ENCODE results near the gene PRAMEF11. TPM values are rescaled to one million over a fixed set of nuclear protein-coding genes. Genes with fewer than 3 reads are reported as not detected.
"Not testable (repeated sequence)": the region's sequence is repeated elsewhere in the genome, so short reads cannot be mapped to it uniquely, and the experiment has no call there.

The PRAMEF11 gene
- total RNA-seq, 2 donors from 2014 or later: not detected

DNA sequence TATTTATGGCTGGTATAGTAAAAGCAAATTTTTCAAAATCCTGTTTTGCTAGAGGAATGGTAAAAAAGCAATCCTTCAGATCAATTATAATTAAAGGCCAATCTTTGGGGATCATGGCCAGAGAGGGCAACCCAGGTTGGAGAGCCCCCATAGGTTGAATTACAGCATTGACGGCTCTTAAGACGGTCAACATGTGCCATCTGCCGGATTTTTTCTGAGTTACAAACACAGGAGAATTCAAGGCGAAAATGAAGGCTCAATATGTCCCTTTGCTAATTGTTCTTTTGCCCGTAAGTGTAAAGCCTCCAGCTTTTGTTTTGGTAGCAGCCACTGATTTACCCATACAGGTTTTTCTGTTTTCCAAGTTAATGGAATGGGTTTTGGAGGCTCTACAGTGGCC, 49.7 kb downstream of the PRAMEF11 start:
- peaks cover 20% of the 10 kb centered on the region for H3K9me3 ChIP-seq
- H3K4me3 ChIP-seq; ATAC-seq (ENCODE audit: insufficient number of reproducible peaks, low FRiP score, low read depth); H3K27me3 ChIP-seq (replicated peaks; ENCODE audit: insufficient read depth); H3K4me1 ChIP-seq (ENCODE audit: control insufficient read depth in 1 of 2, low read depth in 2 of 2); H3K36me3 ChIP-seq; H3K27ac ChIP-seq; DNase-seq (ENCODE audit: low spot score): not testable (repeated sequence)

DNA sequence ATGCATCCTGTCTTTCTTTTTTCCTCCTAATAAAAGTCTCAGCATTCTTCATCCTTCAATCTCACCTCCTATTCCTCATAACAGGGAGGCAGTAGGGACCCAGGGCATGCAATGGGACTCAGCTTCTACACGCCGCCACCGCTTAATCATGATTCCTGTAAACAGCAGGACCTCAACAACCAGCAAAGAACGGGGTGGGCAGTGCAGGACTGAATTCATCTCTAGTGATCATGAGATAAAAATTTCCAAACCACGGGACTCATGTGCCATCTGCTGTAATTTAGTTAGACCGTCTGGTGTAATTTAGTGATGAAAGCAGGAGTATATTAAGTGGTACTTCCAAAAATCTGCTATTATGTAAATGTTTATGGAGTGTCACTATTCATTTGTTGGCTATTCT, 52.3 kb downstream of the PRAMEF11 start:
- DNase-seq (ENCODE audit: low spot score): no peak
- Histone ChIP-seq H3K4me3 (no peak overlapping the region), H3K4me1 (ENCODE audit: control insufficient read depth in 1 of 2, low read depth in 2 of 2) (no peaks in the 10 kb centered on the region), H3K27ac (no peak overlapping the region), H3K27me3 (replicated peaks; ENCODE audit: insufficient read depth) (no peaks in the 10 kb centered on the region), H3K9me3 (peaks cover 2% of the 10 kb centered on the region), H3K36me3 (no peaks in the 10 kb centered on the region)
- ATAC-seq (ENCODE audit: insufficient number of reproducible peaks, low FRiP score, low read depth): no peak
- TF ChIP-seq, protein P1, sequence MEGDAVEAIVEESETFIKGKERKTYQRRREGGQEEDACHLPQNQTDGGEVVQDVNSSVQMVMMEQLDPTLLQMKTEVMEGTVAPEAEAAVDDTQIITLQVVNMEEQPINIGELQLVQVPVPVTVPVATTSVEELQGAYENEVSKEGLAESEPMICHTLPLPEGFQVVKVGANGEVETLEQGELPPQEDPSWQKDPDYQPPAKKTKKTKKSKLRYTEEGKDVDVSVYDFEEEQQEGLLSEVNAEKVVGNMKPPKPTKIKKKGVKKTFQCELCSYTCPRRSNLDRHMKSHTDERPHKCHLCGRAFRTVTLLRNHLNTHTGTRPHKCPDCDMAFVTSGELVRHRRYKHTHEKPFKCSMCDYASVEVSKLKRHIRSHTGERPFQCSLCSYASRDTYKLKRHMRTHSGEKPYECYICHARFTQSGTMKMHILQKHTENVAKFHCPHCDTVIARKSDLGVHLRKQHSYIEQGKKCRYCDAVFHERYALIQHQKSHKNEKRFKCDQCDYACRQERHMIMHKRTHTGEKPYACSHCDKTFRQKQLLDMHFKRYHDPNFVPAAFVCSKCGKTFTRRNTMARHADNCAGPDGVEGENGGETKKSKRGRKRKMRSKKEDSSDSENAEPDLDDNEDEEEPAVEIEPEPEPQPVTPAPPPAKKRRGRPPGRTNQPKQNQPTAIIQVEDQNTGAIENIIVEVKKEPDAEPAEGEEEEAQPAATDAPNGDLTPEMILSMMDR (IDR thresholded peaks at IDR 0.05): no peak

DNA sequence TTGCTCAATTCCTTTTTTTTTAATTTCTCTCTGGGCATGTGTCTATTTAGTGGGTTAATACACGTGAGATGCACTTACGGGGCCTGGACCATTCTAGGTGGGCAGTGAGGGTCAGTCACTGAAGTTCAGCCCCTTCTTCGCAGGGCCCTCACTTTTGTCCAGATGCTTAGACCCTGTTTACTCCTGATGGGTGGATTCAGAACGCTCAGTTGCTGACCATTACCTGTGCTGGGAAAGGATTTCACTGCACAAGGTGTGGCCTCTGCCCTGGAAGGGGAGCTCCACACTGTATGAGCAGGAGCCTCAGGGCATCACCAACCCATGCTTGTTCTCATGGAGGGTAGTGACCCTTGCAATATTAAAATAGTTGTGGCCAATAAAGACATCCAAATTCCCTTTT, 53.1 kb downstream of the PRAMEF11 start:
- Histone ChIP-seq H3K27me3 (replicated peaks; ENCODE audit: insufficient read depth) (no peaks in the 10 kb centered on the region), H3K4me1 (ENCODE audit: control insufficient read depth in 1 of 2, low read depth in 2 of 2) (no peaks in the 10 kb centered on the region), H3K9me3 (no peaks in the 10 kb centered on the region), H3K4me3 (no peak overlapping the region), H3K36me3 (no peaks in the 10 kb centered on the region), H3K27ac (no peak overlapping the region)
- DNase-seq (ENCODE audit: low spot score) (no peak), ATAC-seq (ENCODE audit: insufficient number of reproducible peaks, low FRiP score, low read depth) (no peak)
- TF ChIP-seq, protein P1 (IDR thresholded peaks at IDR 0.05): no peak

DNA sequence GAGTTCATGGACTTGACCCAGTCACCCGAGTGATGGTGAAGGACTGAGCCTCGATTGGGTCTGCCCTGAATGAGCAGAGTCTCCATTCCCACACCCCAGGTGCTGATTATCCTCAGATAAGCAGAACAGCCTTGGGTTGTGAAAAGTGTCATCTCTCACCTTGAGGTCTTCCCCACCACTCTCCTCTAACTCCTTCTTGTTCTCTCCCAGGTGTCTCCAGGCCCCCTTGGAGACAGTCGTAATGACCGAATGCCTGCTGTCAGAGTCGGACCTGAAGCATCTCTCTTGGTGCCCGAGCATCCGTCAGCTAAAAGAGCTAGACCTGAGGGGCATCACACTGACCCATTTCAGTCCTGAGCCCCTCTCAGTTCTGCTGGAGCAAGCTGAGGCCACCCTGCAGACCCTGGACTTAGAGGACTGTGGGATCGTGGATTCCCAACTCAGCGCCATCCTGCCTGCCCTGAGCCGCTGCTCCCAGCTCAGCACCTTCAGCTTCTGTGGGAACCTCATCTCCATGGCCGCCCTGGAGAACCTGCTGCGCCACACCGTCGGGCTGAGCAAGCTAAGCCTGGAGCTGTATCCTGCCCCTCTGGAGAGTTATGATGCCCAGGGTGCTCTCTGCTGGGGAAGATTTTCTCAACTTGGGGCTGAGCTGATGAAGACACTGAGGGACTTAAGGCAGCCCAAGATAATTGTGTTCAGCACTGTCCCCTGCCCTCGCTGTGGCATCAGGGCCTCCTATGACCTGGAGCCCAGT, 54.2 kb downstream of the PRAMEF11 start:
- TF ChIP-seq, protein P1 (IDR thresholded peaks at IDR 0.05): no peak
- Histone ChIP-seq H3K4me1 (ENCODE audit: control insufficient read depth in 1 of 2, low read depth in 2 of 2) (no peaks in the 10 kb centered on the region), H3K27ac (no peak overlapping the region), H3K36me3 (no peaks in the 10 kb centered on the region), H3K27me3 (replicated peaks; ENCODE audit: insufficient read depth) (no peaks in the 10 kb centered on the region), H3K4me3 (no peak overlapping the region), H3K9me3 (no peaks in the 10 kb centered on the region)
- DNase-seq (ENCODE audit: low spot score): no peak
- ATAC-seq (ENCODE audit: insufficient number of reproducible peaks, low FRiP score, low read depth): no peak

DNA sequence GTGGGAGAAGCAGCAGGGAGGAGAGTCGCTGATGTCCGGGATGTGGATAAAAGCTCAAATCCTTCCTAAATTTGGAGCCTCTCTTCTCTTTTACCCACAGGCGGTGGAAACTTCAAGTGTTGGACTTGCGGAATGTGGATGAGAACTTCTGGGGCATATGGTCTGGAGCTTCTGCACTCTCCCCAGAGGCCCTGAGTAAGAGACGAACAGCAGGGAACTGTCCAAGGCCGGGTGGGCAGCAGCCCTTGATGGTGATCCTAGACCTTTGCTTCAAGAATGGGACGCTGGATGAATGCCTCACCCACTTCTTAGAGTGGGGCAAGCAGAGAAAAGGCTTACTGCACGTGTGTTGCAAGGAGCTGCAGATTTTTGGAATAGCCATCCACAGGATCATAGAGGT, 55.8 kb downstream of the PRAMEF11 start:
- TF ChIP-seq, protein P1 (IDR thresholded peaks at IDR 0.05): no peak
- Histone ChIP-seq H3K4me1 (ENCODE audit: control insufficient read depth in 1 of 2, low read depth in 2 of 2) (no peaks in the 10 kb centered on the region), H3K27ac (no peak overlapping the region), H3K9me3 (no peaks in the 10 kb centered on the region), H3K36me3 (no peaks in the 10 kb centered on the region), H3K27me3 (replicated peaks; ENCODE audit: insufficient read depth) (no peaks in the 10 kb centered on the region), H3K4me3 (no peak overlapping the region)
- ATAC-seq (ENCODE audit: insufficient number of reproducible peaks, low FRiP score, low read depth) (no peak), DNase-seq (ENCODE audit: low spot score) (no peak)
